Fibroblast of mammary gland (primary cell): ENCODE measurements around the gene LPAR6.
A peak's percentile ranks its signal among the peaks of the same experiment; 100 is the strongest.

Experiments used
- DNase-seq: peaks from one replicate; pipeline ENCODE4 v3.0.0-alpha.2; 2010; ENCODE audit warnings: low read depth
- H3K4me3 ChIP-seq: 2 replicates; pipeline ENCODE4 v1.5.1; 2011; ENCODE audit warnings: low read depth, mild to moderate bottlenecking, low read length, moderate library complexity; ENCODE audit not compliant: control insufficient read depth
- TF ChIP-seq, protein P1 (sequence below): conservative IDR thresholded peaks from 2 replicates; pipeline ENCODE4 v1.5.1; 2011; ENCODE audit warnings: low read depth, low read length, inconsistent platforms; ENCODE audit not compliant: control insufficient read depth, insufficient read depth

Gene LPAR6

DNA sequence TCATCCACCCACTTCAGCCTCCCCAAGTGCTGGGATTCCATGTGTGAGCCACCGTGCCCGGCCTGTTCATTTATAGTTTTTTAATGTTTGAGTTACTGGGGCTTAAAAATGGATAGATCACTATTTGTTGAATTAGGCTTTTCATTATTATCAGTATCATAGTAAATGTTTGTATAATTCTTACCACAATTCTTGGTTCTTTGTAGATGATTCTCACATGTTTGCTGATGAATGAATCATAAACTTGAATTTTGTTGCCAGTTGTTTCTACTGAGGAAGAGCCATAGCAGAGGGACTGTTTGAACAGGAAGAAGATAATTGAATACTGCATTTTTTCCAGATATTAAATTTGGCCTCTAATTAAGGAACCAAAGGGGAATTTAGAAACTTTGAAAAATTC is 2.6 kb upstream of the LPAR6 start:
- H3K4me3 ChIP-seq, result no peak overlapping the region
- TF ChIP-seq, protein P1, sequence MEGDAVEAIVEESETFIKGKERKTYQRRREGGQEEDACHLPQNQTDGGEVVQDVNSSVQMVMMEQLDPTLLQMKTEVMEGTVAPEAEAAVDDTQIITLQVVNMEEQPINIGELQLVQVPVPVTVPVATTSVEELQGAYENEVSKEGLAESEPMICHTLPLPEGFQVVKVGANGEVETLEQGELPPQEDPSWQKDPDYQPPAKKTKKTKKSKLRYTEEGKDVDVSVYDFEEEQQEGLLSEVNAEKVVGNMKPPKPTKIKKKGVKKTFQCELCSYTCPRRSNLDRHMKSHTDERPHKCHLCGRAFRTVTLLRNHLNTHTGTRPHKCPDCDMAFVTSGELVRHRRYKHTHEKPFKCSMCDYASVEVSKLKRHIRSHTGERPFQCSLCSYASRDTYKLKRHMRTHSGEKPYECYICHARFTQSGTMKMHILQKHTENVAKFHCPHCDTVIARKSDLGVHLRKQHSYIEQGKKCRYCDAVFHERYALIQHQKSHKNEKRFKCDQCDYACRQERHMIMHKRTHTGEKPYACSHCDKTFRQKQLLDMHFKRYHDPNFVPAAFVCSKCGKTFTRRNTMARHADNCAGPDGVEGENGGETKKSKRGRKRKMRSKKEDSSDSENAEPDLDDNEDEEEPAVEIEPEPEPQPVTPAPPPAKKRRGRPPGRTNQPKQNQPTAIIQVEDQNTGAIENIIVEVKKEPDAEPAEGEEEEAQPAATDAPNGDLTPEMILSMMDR, result no peak
- no peak for DNase-seq

DNA sequence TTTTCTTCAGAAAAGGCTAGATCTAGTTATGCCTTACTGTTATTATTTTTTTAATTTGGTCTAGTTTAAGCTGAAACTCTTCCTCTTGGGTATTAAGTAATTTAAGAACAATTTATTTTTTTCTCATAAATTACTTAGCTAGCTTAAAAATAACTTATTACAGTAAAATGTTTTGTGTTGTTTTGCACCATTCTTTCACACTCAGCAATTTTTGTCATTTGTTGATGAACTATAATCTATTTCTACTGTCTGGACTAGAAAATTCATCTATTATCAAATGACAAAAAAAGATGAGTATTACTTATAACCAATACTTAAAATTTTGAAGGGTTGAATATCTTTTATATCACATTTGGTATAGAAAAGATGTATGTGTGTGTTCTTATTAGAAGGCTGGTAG is 1.6 kb upstream of the LPAR6 start:
- TF ChIP-seq, protein P1, result no peak
- no peak overlapping the region for H3K4me3 ChIP-seq
- no peak for DNase-seq

DNA sequence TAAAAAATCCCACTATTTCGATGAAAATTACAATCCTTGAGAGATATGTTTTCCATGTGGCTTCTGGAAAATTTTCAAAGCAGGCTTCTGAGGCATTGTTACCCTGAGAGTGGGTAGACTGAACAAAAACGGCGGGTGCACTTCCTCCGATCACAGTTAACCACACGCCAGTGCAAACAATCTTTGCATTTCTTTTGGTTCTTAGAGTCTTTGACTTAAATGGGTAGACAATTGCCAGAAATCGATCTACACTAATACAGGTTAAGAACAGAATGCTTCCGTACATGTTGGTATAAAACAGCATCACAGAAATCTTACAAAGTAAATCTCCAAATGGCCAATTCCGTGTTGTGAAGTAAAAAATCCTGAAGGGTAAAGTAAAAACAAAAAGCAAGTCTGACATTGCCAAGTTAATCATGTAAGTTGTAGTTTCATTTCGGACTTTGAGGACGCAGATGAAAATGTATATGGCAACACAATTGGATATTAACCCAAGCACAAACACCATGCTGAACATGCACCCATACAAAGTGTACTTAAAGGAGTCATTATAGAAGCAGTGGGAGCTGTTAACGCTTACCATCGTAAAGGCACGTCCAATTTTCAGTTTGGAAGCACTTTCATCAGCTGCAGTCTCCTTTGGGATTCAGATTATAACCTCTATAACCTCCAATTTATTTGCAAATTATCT is 927 bp downstream of the LPAR6 start:
- TF ChIP-seq, protein P1, result no peak
- H3K4me3 ChIP-seq, result peak overlapping the region; percentile 67
- DNase-seq, result peak; percentile 44

DNA sequence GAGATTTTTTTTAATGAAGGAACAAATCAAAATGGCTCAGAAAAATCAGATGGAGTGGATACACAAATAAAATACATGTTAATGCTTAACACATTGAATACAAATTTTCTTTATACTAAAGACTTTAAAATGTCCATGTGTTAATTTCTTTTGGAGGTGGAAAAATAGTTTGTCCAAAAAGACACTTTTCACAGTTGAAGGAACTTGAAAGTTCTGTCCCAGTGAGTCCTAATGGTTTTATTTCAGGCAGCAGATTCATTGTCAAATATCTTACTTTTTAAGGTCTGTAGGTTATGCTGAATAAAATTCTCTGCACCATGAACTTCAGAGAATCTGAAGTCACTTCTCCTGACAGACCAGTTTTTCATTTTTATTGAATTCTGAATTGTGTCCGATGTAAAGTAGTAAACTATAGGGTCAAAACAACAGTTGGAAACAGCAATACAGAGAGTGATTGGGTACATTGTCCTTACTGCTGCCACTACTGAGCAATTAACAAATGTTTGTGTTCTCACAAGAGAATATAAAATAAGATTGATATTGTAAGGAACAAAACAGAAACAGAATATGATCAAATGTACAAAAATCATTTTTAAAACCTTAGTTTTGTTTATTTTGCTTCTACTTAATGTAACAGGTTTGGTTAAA is 1.6 kb downstream of the LPAR6 start:
- peak overlapping the region; percentile 67 for H3K4me3 ChIP-seq
- TF ChIP-seq, protein P1, result no peak
- no peak for DNase-seq

DNA sequence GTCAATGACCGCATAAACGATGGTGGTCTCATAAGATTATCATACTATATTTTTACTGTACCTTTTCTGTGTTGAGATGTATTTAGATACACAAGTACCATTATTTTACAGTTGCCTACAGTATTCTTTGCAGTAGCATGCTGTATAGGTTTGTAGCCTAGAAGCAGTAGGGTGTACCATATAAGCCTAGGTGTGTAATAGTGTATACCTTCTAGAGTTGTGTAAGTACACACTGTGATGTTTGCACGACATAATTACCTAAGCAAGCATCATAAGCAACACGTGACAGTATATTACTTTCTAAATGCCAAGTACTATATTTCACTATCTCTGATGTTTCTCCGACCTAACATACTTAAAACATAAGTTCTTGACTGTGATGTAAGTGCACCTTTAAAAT is 2.7 kb downstream of the LPAR6 start:
- no peak for DNase-seq
- H3K4me3 ChIP-seq, result peak overlapping the region; percentile 67
- TF ChIP-seq, protein P1, result no peak

DNA sequence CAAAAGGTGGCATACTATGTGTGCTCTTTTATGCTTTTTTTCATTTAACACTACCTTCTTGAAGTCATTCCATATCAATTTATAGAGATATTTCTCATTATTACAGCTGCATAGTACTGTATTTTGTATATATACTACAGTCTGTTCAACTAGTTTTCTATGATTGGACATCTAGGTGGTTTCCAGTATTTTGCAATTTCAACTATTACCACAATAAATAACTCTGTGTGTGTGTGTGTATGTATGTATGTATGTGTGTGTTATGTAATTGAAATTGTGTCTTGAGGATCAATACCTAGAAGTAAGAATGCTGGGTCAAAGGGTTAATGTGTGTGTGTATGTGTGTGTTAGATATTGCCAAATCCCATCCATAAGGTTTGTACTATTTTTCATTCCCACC is 7.0 kb downstream of the LPAR6 start:
- TF ChIP-seq, protein P1, result no peak
- H3K4me3 ChIP-seq, result no peak overlapping the region
- no peak for DNase-seq

DNA sequence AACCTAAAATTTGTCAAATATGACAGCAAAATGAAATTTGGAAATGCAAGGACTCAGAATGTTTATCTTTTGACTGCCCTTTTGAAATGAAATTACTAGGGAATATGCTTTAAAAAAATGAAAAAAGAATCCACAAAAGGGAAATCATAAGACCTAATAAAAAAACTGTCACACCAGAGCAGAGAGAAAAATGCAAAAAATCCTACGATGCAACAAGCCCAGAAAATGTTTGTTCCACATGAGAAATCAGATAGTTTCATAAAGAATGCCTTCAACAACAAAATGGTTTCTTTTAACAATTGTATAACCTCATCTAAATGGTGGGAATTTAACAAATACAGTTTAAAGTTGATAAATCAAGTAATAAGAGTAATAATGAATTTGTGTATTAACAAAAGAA is 8.0 kb downstream of the LPAR6 start:
- TF ChIP-seq, protein P1, result no peak
- H3K4me3 ChIP-seq, result no peak overlapping the region
- no peak for DNase-seq
